OCI-M2 (cell line): ENCODE data around the gene AGBL2.
"Not testable (repeated sequence)": the region's sequence is repeated elsewhere in the genome, so short reads cannot be mapped to it uniquely, and the experiment has no call there.

ENCODE experiments used
- DNase-seq: peaks from one replicate; lab custom pipeline; 2025; ENCODE audit not compliant: unreplicated experiment; lab: John Stamatoyannopoulos, UW

The AGBL2 gene

DNA sequence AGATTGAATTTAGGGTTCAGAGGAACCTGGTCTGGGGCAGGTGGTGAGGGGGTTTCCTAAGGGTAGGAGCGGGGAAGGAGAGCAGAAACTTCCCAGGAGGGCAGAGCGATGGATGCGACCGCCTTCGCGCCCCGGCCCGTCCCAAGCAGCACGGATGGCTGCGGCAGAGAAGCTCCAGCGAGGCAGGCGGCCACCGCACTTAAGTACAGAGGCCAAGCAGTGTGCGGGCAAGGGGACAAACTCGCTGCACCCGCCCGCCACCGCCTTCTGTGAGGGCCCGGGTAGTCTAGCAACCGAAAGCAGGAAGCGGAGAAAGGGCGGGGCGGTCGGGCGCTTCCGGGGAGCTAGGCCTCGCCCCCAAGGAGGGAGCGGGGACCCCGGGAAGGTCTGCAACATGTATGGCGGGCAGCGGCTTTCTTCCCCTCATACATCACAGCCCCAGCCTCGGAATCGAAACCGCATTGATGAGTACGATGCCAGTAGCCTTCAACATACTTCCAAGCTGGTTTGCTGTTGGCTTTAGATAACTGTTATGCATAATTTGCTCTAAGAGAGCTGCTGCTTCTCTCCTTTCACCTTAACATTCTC, at the start of gene AGBL2:
AGBL2 (minus strand) TSS at position 288 of the 588 bp plus-strand sequence. CDS start 719 bp downstream, outside the sequence.
- DNase-seq, result peak; percentile 28

DNA sequence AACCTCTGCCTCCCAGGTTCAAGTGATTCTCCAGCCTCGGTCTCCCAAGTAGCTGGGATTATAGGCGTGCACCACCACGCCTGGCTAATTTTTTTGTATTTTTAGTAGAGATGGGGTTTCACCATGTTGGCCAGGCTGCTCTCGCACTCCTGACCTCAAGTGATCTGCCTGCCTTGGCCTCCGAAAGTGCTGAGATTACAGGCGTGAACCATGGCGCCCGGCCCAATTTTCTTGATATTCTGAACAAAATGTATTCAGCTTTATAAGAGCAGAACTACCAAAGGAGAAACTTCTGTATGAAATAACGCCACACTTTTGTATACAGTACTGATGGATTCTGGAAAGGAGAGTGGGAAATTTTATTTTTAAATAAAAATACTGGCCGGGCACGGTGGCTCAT, 44.1 kb upstream of the AGBL2 start:
- not testable (repeated sequence) for DNase-seq

DNA sequence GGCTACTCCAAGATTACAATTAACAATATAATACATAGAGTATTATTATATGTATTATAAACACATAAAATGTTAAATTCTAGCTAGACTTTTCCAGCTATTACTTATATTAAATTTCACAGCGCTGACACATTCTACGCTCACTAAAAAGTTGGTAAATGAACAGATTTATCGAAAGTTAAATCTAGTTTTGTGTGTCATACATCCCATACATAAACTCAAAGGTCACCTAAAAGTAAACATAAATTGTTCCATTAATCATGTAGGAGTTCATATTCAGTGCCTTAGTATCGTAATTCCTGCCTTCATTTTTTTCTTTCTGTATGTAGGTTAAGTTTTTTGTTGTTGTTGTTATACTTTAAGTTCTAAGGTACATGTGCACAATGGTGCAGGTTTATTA, 41.0 kb upstream of the AGBL2 start:
- DNase-seq, result no peak

- DNase-seq, result no peak
Measured at GRCh38 chr11:47750725-47751124, 35.6 kb upstream of the AGBL2 start.

DNA sequence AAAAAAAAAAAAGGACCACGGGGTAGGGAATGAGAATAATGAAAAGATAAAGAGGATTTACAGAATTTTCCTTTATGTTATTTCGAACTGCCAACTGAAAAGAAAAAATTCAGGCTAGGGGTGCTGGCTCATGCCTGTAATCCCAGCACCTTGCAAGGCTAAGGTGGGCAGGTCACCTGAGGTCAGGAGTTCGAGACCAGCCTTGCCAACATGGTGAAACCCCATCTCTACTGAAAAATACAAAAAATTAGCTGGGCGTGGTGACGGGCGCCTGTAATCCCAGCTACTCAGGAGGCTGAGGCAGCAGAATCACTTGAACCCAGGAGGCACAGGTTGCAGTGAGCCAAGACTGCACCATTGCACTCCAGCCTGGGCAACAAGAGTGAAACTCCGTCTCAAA, 27.3 kb upstream of the AGBL2 start:
- DNase-seq, result not testable (repeated sequence)

DNA sequence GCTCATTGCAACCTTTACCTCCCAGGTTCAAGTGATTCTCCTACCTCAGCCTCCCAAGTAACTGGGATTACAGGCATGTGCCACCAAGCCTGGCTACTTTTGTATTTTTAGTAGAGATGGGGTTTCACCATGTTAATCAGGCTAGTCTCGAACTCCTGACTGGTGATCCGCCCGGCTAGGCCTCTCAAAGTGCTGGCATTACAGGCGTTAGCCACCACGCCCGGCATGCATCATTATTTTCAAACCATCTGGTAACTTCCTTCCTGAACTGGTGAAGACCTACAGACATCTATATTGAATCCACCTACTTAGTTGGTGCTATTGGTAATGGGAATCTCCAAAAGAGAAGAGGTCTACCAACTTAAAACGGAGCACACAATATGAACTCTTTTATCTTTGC, 22.6 kb upstream of the AGBL2 start:
- DNase-seq, result not testable (repeated sequence)

- no peak for DNase-seq
Measured at GRCh38 chr11:47732271-47732670, 17.1 kb upstream of the AGBL2 start.

GRCh38 chr11:47731475-47731874, 16.3 kb upstream of the AGBL2 start:
- DNase-seq, result no peak

DNA sequence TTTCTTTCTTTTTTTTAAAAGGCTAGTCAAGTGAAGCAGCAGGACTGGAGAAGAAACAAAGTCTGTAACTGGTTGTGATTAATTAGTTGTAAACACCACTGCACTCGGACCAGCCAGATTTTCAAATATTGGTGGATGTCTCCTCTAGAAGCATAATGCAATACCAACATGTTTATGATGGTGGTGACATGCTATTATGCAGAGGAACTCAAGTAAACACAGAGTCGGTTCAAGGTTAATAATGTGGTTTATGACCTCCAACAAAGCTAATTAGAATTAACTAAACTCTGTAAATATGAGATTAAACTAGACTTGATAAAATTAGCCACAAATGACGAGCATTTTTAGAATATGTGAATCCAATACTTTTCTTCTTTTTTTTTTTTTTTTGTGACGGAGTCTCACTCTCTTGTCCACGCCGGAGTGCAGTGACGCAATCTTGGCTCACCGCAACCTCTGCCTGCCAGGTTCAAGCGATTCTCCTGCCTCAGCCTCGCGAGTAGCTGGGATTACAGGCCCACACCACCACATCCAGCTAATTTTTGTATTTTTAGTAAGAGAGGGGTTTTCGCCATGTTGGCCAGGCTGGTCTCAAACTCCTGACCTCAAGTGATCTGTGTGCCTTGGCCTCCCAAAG, 11.8 kb upstream of the AGBL2 start:
- DNase-seq, result no peak

DNA sequence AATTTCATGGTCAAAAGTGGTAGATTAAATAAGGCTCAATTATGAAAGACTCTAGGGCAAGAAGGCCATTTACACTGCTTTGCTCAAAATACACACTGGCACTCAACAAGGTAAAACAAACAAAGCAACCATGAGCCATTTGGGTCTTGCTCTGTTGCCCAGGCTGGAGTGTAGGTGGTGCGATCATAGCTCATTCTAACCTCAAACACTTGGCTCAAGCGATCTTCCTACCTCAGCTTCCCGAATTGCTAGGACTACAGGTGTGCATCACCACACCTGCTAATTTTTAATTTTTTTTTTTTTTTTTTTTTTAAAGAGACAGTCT, 10.9 kb upstream of the AGBL2 start:
- DNase-seq, result no peak

GRCh38 chr11:47725442-47726117, 10.4 kb upstream of the AGBL2 start:
- no peak for DNase-seq

DNA sequence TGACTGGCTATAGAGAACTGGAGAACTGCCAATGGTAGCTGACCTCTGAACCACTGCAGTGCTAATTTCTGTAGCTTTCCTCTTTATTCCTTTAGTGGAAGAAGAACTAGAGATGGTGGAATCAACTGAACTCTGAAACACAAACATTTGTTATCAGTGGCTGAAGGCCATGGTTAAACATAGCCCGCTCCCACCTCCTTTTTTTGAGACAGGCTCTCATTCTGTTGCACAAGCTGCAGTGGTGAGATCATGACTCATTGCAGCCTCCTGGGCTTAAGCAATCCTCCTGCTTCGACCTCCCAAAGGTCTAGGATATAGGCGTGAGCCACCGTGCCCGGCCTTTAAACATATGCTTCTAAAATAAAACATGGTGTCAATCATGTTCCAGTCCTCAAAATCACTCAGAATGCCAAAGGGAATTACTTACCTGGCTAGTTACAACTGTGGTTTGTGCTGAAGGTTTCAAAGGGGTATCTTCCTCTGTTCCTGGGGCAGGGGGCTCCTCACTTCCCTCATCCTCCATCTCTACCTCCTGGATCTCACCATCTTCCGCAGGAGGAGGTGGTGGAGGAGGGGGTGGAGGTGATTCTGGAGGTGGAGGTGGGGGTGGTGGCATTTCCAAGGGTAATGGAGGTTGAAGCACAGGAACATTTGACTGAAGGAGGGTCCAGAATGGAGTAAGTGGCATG, 9.0 kb upstream of the AGBL2 start:
- DNase-seq, result no peak

- DNase-seq, result no peak
Measured at GRCh38 chr11:47723041-47723440, 7.9 kb upstream of the AGBL2 start.

GRCh38 chr11:47720651-47721050, 5.5 kb upstream of the AGBL2 start:
- no peak for DNase-seq

GRCh38 chr11:47716692-47717091, 1.5 kb upstream of the AGBL2 start:
- DNase-seq, result no peak

DNA sequence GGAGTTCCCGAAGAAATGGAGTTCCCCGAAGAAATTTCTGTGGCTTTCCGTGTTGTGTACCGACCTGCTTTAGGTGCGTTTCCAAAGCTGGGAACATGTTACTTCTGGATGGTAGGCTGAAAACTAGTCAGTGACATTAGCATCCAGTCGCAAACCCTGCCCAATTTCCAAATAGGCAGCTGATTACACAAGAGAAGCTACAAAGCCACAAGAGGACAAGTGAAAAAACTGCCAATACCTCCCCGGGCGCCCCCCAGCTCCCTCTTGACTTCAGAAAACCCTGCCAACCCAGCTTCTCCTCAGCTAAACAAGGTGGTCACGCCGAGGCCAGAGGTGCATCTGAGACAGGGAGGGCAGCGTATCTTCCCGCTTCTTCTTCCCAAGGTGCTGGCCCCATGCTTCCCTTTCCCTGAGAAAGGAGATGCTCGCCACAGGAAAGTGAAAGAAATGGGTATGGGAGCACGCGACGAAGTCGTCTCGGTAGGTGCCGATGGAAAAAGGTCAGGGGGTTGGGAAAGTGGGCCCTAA, 551 bp downstream of the AGBL2 start:
- DNase-seq, result no peak

GRCh38 chr11:47711816-47712215, 3.4 kb downstream of the AGBL2 start:
- DNase-seq, result no peak

- no peak for DNase-seq
Measured at GRCh38 chr11:47711225-47711624, 3.9 kb downstream of the AGBL2 start.

DNA sequence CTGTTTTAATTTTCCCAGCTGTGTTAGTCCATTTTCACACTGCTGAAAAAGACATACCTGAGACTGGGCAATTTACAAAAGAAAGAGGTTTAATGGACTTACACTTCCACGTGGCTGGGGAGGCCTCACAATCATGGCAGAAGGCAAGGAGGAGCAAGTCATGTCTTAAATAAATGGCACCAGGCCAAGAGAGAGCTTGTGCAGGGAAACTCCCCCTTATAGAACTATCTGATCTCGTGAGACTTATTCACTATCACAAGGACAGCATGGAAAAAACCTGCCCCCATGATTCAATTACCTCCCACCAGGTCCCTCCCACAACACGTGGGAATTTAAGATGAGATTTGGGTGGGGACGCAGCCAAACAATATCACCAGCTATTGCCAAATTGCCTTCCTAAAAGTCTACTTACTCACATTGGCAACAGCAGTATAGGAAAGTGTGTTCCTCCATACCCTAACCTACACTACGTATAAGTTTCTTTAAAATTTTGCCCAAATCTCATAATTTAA, 7.8 kb downstream of the AGBL2 start:
- not testable (repeated sequence) for DNase-seq

DNA sequence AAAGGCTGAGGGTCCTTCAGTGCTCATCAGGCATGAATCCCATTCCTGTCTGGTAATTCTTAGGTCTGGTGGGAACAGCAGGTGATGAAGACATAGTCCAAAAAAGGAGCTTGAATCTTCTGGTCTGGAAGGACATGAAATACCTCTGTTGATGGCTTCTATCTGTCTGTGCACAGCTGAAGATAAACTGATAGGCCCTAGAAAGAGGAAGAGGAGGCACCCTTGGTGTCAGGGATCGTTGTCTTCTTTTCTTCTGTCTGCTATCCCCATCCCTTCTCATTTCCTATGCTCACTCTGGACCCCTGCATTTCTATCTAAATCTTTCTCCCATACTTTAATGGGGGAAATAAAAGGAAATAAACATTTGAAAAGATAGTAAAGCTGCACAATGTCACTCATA, 9.4 kb downstream of the AGBL2 start:
- no peak for DNase-seq

DNA sequence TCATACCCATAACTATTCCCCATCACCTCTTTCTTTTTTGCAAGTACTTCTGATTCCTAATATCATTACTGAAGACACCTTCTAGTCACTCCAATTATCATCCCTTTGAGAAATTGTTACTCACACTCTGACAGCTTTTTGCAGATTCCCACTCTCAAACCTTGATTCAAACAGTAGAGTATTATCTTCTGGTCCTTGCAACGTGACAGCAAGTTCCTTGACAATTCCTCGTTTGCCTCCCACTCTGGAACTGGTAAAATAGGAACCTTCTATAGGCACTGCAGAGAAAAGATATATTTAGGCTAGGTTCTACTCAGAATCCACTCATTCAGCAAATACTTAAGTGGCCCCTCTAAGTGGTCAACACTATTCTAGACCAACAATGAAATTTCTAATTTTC, 23.2 kb downstream of the AGBL2 start:
- DNase-seq, result no peak

- no peak for DNase-seq
Measured at GRCh38 chr11:47689480-47689879, 25.7 kb downstream of the AGBL2 start.
